Thoracic aorta (tissue), 2 donors: ENCODE data around the gene DHX40. TPM values are rescaled to one million over a fixed set of nuclear protein-coding genes. Genes with fewer than 3 reads are reported as not detected.
A peak's percentile ranks its signal among the peaks of the same experiment; 100 is the strongest.
"Not testable (repeated sequence)": the region's sequence is repeated elsewhere in the genome, so short reads cannot be mapped to it uniquely, and the experiment has no call there.

Source experiments
- ATAC-seq: fragments of 150-250 bp; one replicate; pipeline ENCODE4 v1.8.0; 2017; ENCODE audit warnings: low read depth; ENCODE audit not compliant: insufficient number of reproducible peaks, low FRiP score
- DNase-seq: peaks from one replicate; pipeline ENCODE4 v3.0.0-alpha.2; 2020; ENCODE audit warnings: low spot score
- H3K27ac ChIP-seq, 2 donors: fragments of 200-600 bp; sonication (generic); 1 replicate in 1 of 2; 2 replicates in 1 of 2; pipeline ENCODE4 v1.5.1; 2016; ENCODE audit warnings: mild to moderate bottlenecking in 2 of 2, moderate library complexity in 2 of 2
- H3K27me3 ChIP-seq: fragments of 200-600 bp; sonication (generic); replicated peaks from 2 replicates; pipeline ENCODE4 v1.6.0; 2016; ENCODE audit warnings: mild to moderate bottlenecking; ENCODE audit not compliant: insufficient read depth
- H3K36me3 ChIP-seq: fragments of 200-600 bp; sonication (generic); one replicate; pipeline ENCODE4 v1.5.1; 2016
- H3K4me1 ChIP-seq, 2 donors: fragments of 200-600 bp; sonication (generic); 1 replicate in 1 of 2; 2 replicates in 1 of 2; pipeline versions ENCODE4 v1.5.1 to v1.6.0; 2016; ENCODE audit warnings: low read depth in 2 of 2, mild to moderate bottlenecking in 1 of 2; ENCODE audit not compliant: control insufficient read depth in 1 of 2
- H3K4me3 ChIP-seq: fragments of 200-600 bp; sonication (generic); 2 replicates; pipeline ENCODE4 v1.5.1; 2016; ENCODE audit warnings: mild to moderate bottlenecking
- H3K9me3 ChIP-seq: fragments of 200-600 bp; sonication (generic); 2 replicates; pipeline ENCODE4 v1.5.1; 2016
- CTCF ChIP-seq: fragments of 200-600 bp; sonication (generic); IDR thresholded peaks from one replicate; pipeline ENCODE4 v1.5.1; 2019; ENCODE audit warnings: antibody characterized with exemption
- total RNA-seq, 2 donors: library from RNA; depleted of rRNA; stranded (reverse); fragments of >200 nt; gene quantifications; one replicate each; pipeline versions ENCODE4 v1.1.0 to v1.2.3, GENCODE V29; 2016

Gene DHX40
- 10 to 100 TPM; 31.3 to 33.4 TPM for total RNA-seq

- no peaks in the 10 kb centered on the region for H3K27me3 ChIP-seq
- H3K4me3 ChIP-seq: peak within 1 kb of the TSS; percentile 97
- no peaks in the 10 kb centered on the region for H3K36me3 ChIP-seq
- peak within 1 kb of the TSS; percentile 82 to 96 for H3K27ac ChIP-seq
- H3K9me3 ChIP-seq: no peaks in the 10 kb centered on the region
- DNase-seq (peak; percentile 90), ATAC-seq (peak; percentile 94)
- H3K4me1 ChIP-seq: peaks cover 0 to 17% of the 10 kb centered on the region in 2 donors
- TF ChIP-seq CTCF: no peak
Measured at GRCh38 chr17:59565171-59565958, at the start of gene DHX40. TSS of gene DHX40 (plus strand) at chr17:59565610. CDS start at chr17:59565672, 62 bp downstream.

- Histone ChIP-seq H3K27ac (no peak overlapping the region), H3K4me3 (no peak overlapping the region), H3K9me3 (no peaks in the 10 kb centered on the region), H3K36me3 (no peaks in the 10 kb centered on the region), H3K4me1 (peaks cover 0 to 5% of the 10 kb centered on the region in 2 donors), H3K27me3 (no peaks in the 10 kb centered on the region)
- no peak for ATAC-seq
- TF ChIP-seq CTCF: no peak
- DNase-seq: no peak
Measured at GRCh38 chr17:59516451-59516850, 49.0 kb upstream of the DHX40 start.

GRCh38 chr17:59519132-59519531 lies 46.3 kb upstream of the DHX40 start:
- H3K4me1 ChIP-seq: peaks cover 0 to 7% of the 10 kb centered on the region in 2 donors
- H3K4me3 ChIP-seq: no peak overlapping the region
- no peak for TF ChIP-seq CTCF
- no peaks in the 10 kb centered on the region for H3K9me3 ChIP-seq
- DNase-seq: no peak
- no peak for ATAC-seq
- no peaks in the 10 kb centered on the region for H3K36me3 ChIP-seq
- no peaks in the 10 kb centered on the region for H3K27me3 ChIP-seq
- H3K27ac ChIP-seq: no peak overlapping the region

- H3K36me3 ChIP-seq: no peaks in the 10 kb centered on the region
- ATAC-seq (no peak), DNase-seq (no peak)
- H3K27me3 ChIP-seq: no peaks in the 10 kb centered on the region
- H3K27ac ChIP-seq: no peak overlapping the region
- H3K4me1 ChIP-seq: peaks cover 0 to 7% of the 10 kb centered on the region in 2 donors
- no peak overlapping the region for H3K4me3 ChIP-seq
- no peaks in the 10 kb centered on the region for H3K9me3 ChIP-seq
- TF ChIP-seq CTCF: no peak
Measured at GRCh38 chr17:59520251-59520650, 45.2 kb upstream of the DHX40 start.

GRCh38 chr17:59521465-59522126 lies 43.8 kb upstream of the DHX40 start:
- Histone ChIP-seq H3K27ac (no peak overlapping the region), H3K36me3 (no peaks in the 10 kb centered on the region), H3K9me3 (no peaks in the 10 kb centered on the region), H3K4me1 (peaks cover 0 to 7% of the 10 kb centered on the region in 2 donors), H3K27me3 (no peaks in the 10 kb centered on the region), H3K4me3 (no peak overlapping the region)
- peak; percentile 90 for TF ChIP-seq CTCF
- DNase-seq: no peak
- ATAC-seq: no peak

GRCh38 chr17:59524930-59525329 lies 40.5 kb upstream of the DHX40 start:
- H3K9me3 ChIP-seq, H3K27me3 ChIP-seq: not testable (repeated sequence)

More at GRCh38 chr17:59524930-59525329, 40.5 kb upstream of the DHX40 start:
- H3K27ac ChIP-seq, H3K4me1 ChIP-seq, ATAC-seq, H3K36me3 ChIP-seq, DNase-seq, H3K4me3 ChIP-seq: not testable (repeated sequence)
